H9 (cell line): ENCODE data around the gene SLX4. TPM values are rescaled to one million over a fixed set of nuclear protein-coding genes. Genes with fewer than 3 reads are reported as not detected.

ENCODE experiments used
- DNase-seq: peaks from one replicate; pipeline ENCODE4 v3.0.0-alpha.2; 2017
- H2AFZ ChIP-seq: one replicate; pipeline ENCODE4 v1.6.1; 2013; ENCODE audit warnings: mild to moderate bottlenecking, low read length, control low read depth, moderate library complexity
- H2AK5ac ChIP-seq: 2 replicates; pipeline ENCODE4 v1.6.1; 2013; ENCODE audit warnings: low read length, control low read depth, mixed read lengths; ENCODE audit not compliant: insufficient read length
- H2BK120ac ChIP-seq: one replicate; pipeline ENCODE4 v1.6.1; 2013; ENCODE audit warnings: low read depth, mild to moderate bottlenecking, low read length, control low read depth, inconsistent platforms; ENCODE audit not compliant: poor library complexity, severe bottlenecking
- H2BK12ac ChIP-seq: 2 replicates; pipeline ENCODE4 v1.6.1; 2013; ENCODE audit warnings: low read length, control low read depth, mixed read lengths, low read depth; ENCODE audit not compliant: insufficient read length
- H2BK15ac ChIP-seq: 2 replicates; pipeline ENCODE4 v1.6.1; 2013; ENCODE audit warnings: low read depth, low read length, control low read depth
- H2BK20ac ChIP-seq: one replicate; pipeline ENCODE4 v1.6.1; 2013; ENCODE audit warnings: low read depth, mild to moderate bottlenecking, low read length, control low read depth, inconsistent platforms; ENCODE audit not compliant: poor library complexity, severe bottlenecking
- H2BK5ac ChIP-seq: 2 replicates; pipeline ENCODE4 v1.6.1; 2013; ENCODE audit warnings: low read length, control low read depth, mixed read lengths; ENCODE audit not compliant: insufficient read length
- H3K14ac ChIP-seq: 2 replicates; pipeline ENCODE4 v1.6.1; 2013; ENCODE audit warnings: low read length, control low read depth; ENCODE audit not compliant: insufficient read depth
- H3K18ac ChIP-seq: 2 replicates; pipeline ENCODE4 v1.6.1; 2013; ENCODE audit warnings: low read depth, mild to moderate bottlenecking, mixed read lengths, low read length, control low read depth; ENCODE audit not compliant: insufficient read length
- H3K23ac ChIP-seq: 2 replicates; pipeline ENCODE4 v1.6.1; 2013; ENCODE audit warnings: low read length, control low read depth, mixed read lengths, low read depth; ENCODE audit not compliant: insufficient read length
- H3K23me2 ChIP-seq: 2 replicates; pipeline ENCODE4 v1.6.1; 2013; ENCODE audit warnings: low read depth, mild to moderate bottlenecking, mixed read lengths, low read length, control low read depth; ENCODE audit not compliant: insufficient read length, poor library complexity, severe bottlenecking
- H3K27ac ChIP-seq: 2 replicates; pipeline ENCODE4 v1.5.1; 2013; ENCODE audit warnings: low read length, control low read depth, mixed read lengths, low read depth; ENCODE audit not compliant: insufficient read length
- H3K27me3 ChIP-seq: 2 replicates; pipeline ENCODE4 v1.6.1; 2013; ENCODE audit warnings: low read length, control low read depth, inconsistent platforms; ENCODE audit not compliant: insufficient read depth
- H3K4ac ChIP-seq: 2 replicates; pipeline ENCODE4 v1.6.1; 2013; ENCODE audit warnings: low read depth, mild to moderate bottlenecking, control low read depth, inconsistent platforms, low read length, moderate library complexity
- H3K4me1 ChIP-seq: 2 replicates; pipeline ENCODE4 v1.6.1; 2013; ENCODE audit warnings: low read length, control low read depth, inconsistent platforms; ENCODE audit not compliant: insufficient read depth
- H3K4me2 ChIP-seq: 2 replicates; pipeline ENCODE4 v1.6.1; 2013; ENCODE audit warnings: low read length, control low read depth, mixed read lengths; ENCODE audit not compliant: insufficient read length, insufficient read depth
- H3K56ac ChIP-seq: 2 replicates; pipeline ENCODE4 v1.6.1; 2013; ENCODE audit warnings: low read depth, mild to moderate bottlenecking, mixed read lengths, low read length, control low read depth; ENCODE audit not compliant: insufficient read length
- H3K79me1 ChIP-seq: 2 replicates; pipeline ENCODE4 v1.6.1; 2013; ENCODE audit warnings: low read depth, mild to moderate bottlenecking, moderate library complexity, low read length, control low read depth, inconsistent platforms; ENCODE audit not compliant: insufficient read depth, poor library complexity, severe bottlenecking
- H3K79me2 ChIP-seq: 2 replicates; pipeline ENCODE4 v1.6.1; 2013; ENCODE audit warnings: low read length, control low read depth, inconsistent platforms; ENCODE audit not compliant: insufficient read depth
- H3K9ac ChIP-seq: 2 replicates; pipeline ENCODE4 v1.6.1; 2013; ENCODE audit warnings: low read length, control low read depth, mixed read lengths; ENCODE audit not compliant: insufficient read length; ENCODE audit errors: extremely low read depth
- H3K9me3 ChIP-seq: one replicate; pipeline ENCODE4 v1.6.1; 2013; ENCODE audit warnings: low read depth, low read length, inconsistent platforms; ENCODE audit not compliant: control insufficient read depth
- H3T11ph ChIP-seq: one replicate; pipeline ENCODE4 v1.6.1; 2013; ENCODE audit warnings: mild to moderate bottlenecking, low read length, control low read depth, inconsistent platforms
- H4K20me1 ChIP-seq: one replicate; pipeline ENCODE4 v1.6.1; 2013; ENCODE audit not compliant: control insufficient read depth, insufficient read length, insufficient read depth
- H4K5ac ChIP-seq: 2 replicates; pipeline ENCODE4 v1.6.1; 2013; ENCODE audit warnings: low read depth, mild to moderate bottlenecking, mixed read lengths, low read length, control low read depth; ENCODE audit not compliant: insufficient read length
- H4K8ac ChIP-seq: replicated peaks from 2 replicates; pipeline ENCODE4 v1.6.1; 2013; ENCODE audit warnings: low read length, control low read depth, mixed read lengths, low read depth; ENCODE audit not compliant: insufficient read length
- H4K91ac ChIP-seq: 2 replicates; pipeline ENCODE4 v1.6.1; 2013; ENCODE audit warnings: low read depth, mild to moderate bottlenecking, moderate library complexity, mixed read lengths, low read length, control low read depth; ENCODE audit not compliant: insufficient read length
- H3K27ac Mint-ChIP-seq, 3 experiments: 2 replicates in 2 of 3; 3 replicates in 1 of 3; pipeline ENCODE4 v1.8.0; 2020 to 2021; ENCODE audit warnings: mixed read lengths in 3 of 3, mild to moderate bottlenecking in 1 of 3, moderate library complexity in 1 of 3
- H3K27me3 Mint-ChIP-seq: 2 replicates; pipeline ENCODE4 v1.8.0; 2021; ENCODE audit warnings: low read depth, mild to moderate bottlenecking, moderate library complexity, mixed read lengths
- H3K36me3 Mint-ChIP-seq, 3 experiments: 2 replicates in 2 of 3; 3 replicates in 1 of 3; pipeline ENCODE4 v1.8.0; 2020 to 2021; ENCODE audit warnings: low read depth in 3 of 3, mixed read lengths in 3 of 3; ENCODE audit not compliant: insufficient read depth in 1 of 3
- H3K4me1 Mint-ChIP-seq, 2 experiments: 2 replicates each; pipeline ENCODE4 v1.8.0; 2020; ENCODE audit warnings: mixed read lengths in 2 of 2
- H3K4me3 Mint-ChIP-seq, 2 experiments: 2 replicates in 1 of 2; 3 replicates in 1 of 2; pipeline ENCODE4 v1.8.0; 2020 to 2021; ENCODE audit warnings: mild to moderate bottlenecking in 2 of 2, mixed read lengths in 2 of 2, moderate library complexity in 1 of 2
- H3K9me3 Mint-ChIP-seq, 2 experiments: 2 replicates in 1 of 2; 3 replicates in 1 of 2; pipeline ENCODE4 v1.8.0; 2020; ENCODE audit warnings: mild to moderate bottlenecking in 2 of 2, mixed read lengths in 2 of 2, moderate library complexity in 1 of 2
- WGBS: extraction: QIAGEN DNeasy Blood & Tissue Kit; methylation state at CpG from one replicate; pipeline ENCODE4 v1.1.7; 2013; ENCODE audit warnings: missing lambda C conversion rate, low lambda C conversion rate, mixed read lengths; ENCODE audit not compliant: insufficient read length; ENCODE audit errors: extremely low coverage; 5-methylcytosine and 5-hydroxymethylcytosine counted together
- total RNA-seq: library from RNA; stranded (reverse); gene quantifications from 2 replicates; pipeline ENCODE4 v1.2.1, GENCODE V29; 2021
- TF ChIP-seq, protein P1 (sequence below): fragments of 200-600 bp; sonication (generic); conservative IDR thresholded peaks from 3 replicates; pipeline ENCODE4 v1.8.0; 2021; ENCODE audit warnings: antibody characterized with exemption, mild to moderate bottlenecking

The SLX4 gene
- total RNA-seq, 1 experiment from 2014 or later: 9.9 TPM

DNA sequence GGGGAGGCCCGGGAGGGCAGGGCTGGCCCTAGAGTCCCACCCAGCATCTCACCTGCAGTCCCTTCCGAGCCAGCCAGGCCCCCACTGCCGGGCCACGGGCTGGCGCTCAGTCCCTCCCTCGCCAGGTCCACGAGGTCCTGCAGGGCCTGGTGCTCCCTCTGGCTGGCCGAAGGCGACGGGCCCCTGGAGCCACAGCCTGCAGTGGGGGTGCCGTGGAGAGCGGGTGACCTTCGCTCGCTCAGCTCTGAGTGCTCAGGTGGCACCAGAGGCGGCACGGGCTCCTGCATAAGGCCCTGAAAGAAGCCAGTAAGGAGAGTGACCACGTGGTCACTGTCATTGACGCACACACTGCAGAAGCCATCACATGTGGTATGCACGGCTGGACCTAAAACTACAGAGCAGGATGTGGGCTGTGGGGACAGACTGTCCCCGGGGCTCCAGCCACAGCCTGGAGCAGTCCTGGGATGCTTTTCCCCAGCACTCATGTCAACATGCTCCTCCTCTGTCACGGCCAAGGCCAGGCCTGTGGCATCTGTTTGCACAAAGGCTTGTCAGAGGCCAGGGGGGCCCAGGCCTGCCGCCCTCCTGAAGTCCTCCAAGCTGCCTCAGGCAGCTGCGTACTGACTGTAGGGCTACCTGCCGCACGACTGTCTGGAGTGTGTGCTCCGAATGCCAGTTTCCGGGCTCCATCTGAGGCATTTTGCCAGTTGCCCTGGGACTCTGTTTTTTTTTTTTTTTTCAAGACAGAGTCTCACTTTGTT lies 15.1 kb downstream of the SLX4 start:
- Histone ChIP-seq H3K4me1 (no peaks in the 10 kb centered on the region), H3K23me2 (no peaks in the 10 kb centered on the region), H3K9ac (no peak overlapping the region), H3K9me3 (peaks cover 18% of the 10 kb centered on the region), H3K56ac (no peak overlapping the region), H3K4ac (no peak overlapping the region), H2BK12ac (no peak overlapping the region), H2AK5ac (no peak overlapping the region), H2BK15ac (no peak overlapping the region), H3T11ph (no peak overlapping the region), H2BK20ac (no peak overlapping the region), H4K5ac (no peak overlapping the region), H2BK120ac (no peak overlapping the region), H2BK5ac (no peak overlapping the region), H3K27ac (no peak overlapping the region), H2AFZ (no peak overlapping the region), H3K14ac (no peak overlapping the region), H4K91ac (no peak overlapping the region), H3K79me2 (no peaks in the 10 kb centered on the region), H3K18ac (no peak overlapping the region), H4K20me1 (no peaks in the 10 kb centered on the region), H4K8ac (no peak overlapping the region), H3K4me2 (no peak overlapping the region), H3K27me3 (no peaks in the 10 kb centered on the region), H3K79me1 (no peaks in the 10 kb centered on the region), H3K23ac (no peak overlapping the region)
- Mint-ChIP-seq H3K9me3 (peaks cover 22 to 23% of the 10 kb centered on the region in 2 experiments), H3K36me3 (peaks cover 38 to 51% (median 50%) of the 10 kb centered on the region in 3 experiments), H3K27ac (no peak overlapping the region), H3K4me1 (no peaks in the 10 kb centered on the region), H3K4me3 (no peak overlapping the region), H3K27me3 (no peaks in the 10 kb centered on the region)
- TF ChIP-seq, protein P1, sequence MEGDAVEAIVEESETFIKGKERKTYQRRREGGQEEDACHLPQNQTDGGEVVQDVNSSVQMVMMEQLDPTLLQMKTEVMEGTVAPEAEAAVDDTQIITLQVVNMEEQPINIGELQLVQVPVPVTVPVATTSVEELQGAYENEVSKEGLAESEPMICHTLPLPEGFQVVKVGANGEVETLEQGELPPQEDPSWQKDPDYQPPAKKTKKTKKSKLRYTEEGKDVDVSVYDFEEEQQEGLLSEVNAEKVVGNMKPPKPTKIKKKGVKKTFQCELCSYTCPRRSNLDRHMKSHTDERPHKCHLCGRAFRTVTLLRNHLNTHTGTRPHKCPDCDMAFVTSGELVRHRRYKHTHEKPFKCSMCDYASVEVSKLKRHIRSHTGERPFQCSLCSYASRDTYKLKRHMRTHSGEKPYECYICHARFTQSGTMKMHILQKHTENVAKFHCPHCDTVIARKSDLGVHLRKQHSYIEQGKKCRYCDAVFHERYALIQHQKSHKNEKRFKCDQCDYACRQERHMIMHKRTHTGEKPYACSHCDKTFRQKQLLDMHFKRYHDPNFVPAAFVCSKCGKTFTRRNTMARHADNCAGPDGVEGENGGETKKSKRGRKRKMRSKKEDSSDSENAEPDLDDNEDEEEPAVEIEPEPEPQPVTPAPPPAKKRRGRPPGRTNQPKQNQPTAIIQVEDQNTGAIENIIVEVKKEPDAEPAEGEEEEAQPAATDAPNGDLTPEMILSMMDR: no peak
- WGBS: no CpG with 5 or more reads among the region's 27 CpGs
- DNase-seq: no peak
